ENCODE data around the gene LTBP2.
A peak's percentile ranks its signal among the peaks of the same experiment; 100 is the strongest.

LTBP2 gene

DNA sequence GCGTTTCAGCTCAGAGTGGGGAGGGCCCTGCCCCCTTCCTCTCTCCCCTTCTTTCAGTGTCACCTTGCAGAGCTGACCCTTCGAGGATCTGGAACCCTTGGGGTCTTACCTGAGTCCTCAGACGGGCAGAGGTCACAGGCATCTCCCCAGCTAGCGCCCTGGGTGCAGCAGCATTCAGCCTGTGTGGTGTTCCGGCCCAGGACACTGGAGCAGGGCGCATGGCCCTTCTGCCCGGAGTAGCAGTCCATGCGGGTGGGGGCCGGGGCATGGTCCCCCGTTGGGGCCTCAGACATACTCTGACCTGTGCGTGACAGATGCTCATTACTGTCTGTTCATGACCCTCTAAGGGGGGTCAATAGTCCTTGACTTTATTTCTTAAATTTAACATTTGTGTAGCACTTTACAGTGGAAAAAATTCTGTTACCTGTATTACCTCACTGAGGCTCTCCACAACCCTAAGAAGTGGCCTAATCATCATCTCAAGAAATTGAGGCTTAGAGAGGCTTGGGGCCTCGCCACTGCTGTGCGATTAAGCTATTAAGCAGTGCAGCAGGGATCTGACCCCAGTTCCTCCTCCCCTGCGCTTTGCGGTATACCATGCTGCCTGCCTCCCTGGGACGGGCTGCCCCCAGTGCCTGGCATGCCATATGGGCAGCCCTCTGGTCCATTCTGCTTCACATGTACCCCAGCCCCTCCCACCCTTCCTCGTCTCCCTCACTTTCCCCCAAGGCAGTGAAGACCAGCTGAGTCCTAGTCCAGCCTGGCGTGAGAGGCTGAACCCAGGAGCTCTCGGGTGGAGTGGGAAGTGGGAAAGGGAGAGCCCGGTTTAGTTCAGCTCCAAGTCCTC, 106.9 kb downstream of the LTBP2 start:
- no peak for DNase-seq (ENCODE audit: extremely low spot score)
- ChIA-PET CTCF (interaction anchor here (3.2 kb wide), 1 partner anchor 11 kb away, joined by 18 read pairs; the partner anchor contains the start of genes ISCA2 and NPC2), POLR2A (no interaction called here)
- TF ChIP-seq, protein P1, sequence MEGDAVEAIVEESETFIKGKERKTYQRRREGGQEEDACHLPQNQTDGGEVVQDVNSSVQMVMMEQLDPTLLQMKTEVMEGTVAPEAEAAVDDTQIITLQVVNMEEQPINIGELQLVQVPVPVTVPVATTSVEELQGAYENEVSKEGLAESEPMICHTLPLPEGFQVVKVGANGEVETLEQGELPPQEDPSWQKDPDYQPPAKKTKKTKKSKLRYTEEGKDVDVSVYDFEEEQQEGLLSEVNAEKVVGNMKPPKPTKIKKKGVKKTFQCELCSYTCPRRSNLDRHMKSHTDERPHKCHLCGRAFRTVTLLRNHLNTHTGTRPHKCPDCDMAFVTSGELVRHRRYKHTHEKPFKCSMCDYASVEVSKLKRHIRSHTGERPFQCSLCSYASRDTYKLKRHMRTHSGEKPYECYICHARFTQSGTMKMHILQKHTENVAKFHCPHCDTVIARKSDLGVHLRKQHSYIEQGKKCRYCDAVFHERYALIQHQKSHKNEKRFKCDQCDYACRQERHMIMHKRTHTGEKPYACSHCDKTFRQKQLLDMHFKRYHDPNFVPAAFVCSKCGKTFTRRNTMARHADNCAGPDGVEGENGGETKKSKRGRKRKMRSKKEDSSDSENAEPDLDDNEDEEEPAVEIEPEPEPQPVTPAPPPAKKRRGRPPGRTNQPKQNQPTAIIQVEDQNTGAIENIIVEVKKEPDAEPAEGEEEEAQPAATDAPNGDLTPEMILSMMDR (IDR thresholded peaks at IDR 0.05; ENCODE audit: control extremely low read depth, extremely low read depth, low read depth, missing control alignments) = no peak

GRCh38 chr14:74504412-74504811, 107.6 kb downstream of the LTBP2 start:
- POLR2A ChIA-PET = no interaction called here
- CTCF ChIA-PET = interaction anchor here (3.2 kb wide), 1 partner anchor 10 kb away, joined by 18 read pairs; the partner anchor contains the start of genes ISCA2 and NPC2
- TF ChIP-seq, protein P1 (IDR thresholded peaks at IDR 0.05; ENCODE audit: control extremely low read depth, extremely low read depth, low read depth, missing control alignments) = no peak
- DNase-seq (ENCODE audit: extremely low spot score) = no peak

DNA sequence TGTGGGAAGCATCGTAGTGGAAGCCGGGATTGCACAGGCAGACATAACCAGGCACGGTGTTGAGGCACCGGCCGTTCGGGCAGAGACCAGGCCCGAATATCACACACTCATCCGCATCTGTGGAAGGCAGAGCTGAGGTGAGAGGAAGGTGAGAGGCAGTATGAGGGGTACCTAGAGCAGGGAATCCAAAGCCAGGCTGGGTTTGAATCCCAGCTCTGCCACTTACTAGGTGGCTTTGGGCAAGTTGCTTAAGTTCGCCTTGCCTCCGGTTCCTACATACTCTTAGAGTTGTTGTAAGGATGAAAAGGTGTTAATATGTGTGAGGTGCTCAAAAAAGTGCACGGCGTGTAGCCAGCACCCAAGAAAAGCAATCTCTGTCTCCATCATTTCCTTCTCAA, 108.1 kb downstream of the LTBP2 start:
- CTCF ChIA-PET = interaction anchor here (1.7 to 3.2 kb wide), 2 partner anchors 9 to 15 kb away, joined by 4 to 18 read pairs; partner anchors contain the start of genes ISCA2 and NPC2

GRCh38 chr14:74503291-74503937, 108.6 kb downstream of the LTBP2 start:
- ChIA-PET CTCF (interaction anchor here (0.6 to 3.2 kb wide), 3 partner anchors 9 to 16 kb away, joined by 3 to 18 read pairs (median 4); partner anchors contain the start of genes ISCA2 and NPC2), POLR2A (no interaction called here)

More for the DNA sequence above, 108.1 kb downstream of the LTBP2 start:
- TF ChIP-seq, protein P1 (IDR thresholded peaks at IDR 0.05; ENCODE audit: control extremely low read depth, extremely low read depth, low read depth, missing control alignments) = no peak
- DNase-seq (ENCODE audit: extremely low spot score) = no peak
- POLR2A ChIA-PET = no interaction called here

GRCh38 chr14:74502236-74503019, 109.6 kb downstream of the LTBP2 start:
- ChIA-PET POLR2A (no interaction called here), CTCF (interaction anchor here (0.6 to 3.2 kb wide), 7 partner anchors 8 to 253 kb away, joined by 3 to 18 read pairs (median 3); partner anchors contain the start of genes ISCA2 and NPC2)
- peak; percentile 59 for DNase-seq (ENCODE audit: extremely low spot score)
- TF ChIP-seq, protein P1 (IDR thresholded peaks at IDR 0.05; ENCODE audit: control extremely low read depth, extremely low read depth, low read depth, missing control alignments) = peak; percentile 45

More at GRCh38 chr14:74503291-74503937, 108.6 kb downstream of the LTBP2 start:
- TF ChIP-seq, protein P1 (IDR thresholded peaks at IDR 0.05; ENCODE audit: control extremely low read depth, extremely low read depth, low read depth, missing control alignments) = no peak
- no peak for DNase-seq (ENCODE audit: extremely low spot score)

DNA sequence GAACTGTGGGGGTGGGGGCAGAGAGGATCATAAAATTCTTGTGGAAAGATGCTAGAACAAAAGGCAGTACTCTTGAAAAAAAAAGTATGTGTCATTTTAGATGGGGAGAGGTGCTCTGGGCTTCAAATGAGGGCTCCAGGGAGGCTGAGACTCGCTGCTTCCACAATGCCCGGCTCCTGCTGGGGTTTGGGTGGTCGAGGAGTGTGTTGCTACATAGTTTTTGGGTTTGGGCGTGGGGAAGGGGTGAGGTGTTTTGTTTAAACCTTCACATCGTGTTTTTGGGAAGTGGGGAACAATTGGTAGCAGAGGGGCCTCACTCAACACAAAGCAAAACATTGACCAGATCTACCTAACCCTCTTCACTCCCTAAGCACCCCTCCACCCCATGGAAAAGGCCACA, 110.3 kb downstream of the LTBP2 start:
- TF ChIP-seq, protein P1 (IDR thresholded peaks at IDR 0.05; ENCODE audit: control extremely low read depth, extremely low read depth, low read depth, missing control alignments) = no peak
- no peak for DNase-seq (ENCODE audit: extremely low spot score)
- ChIA-PET CTCF (interaction anchor here (0.8 to 1.7 kb wide), 4 partner anchors 26 to 87 kb away, joined by 3 to 4 read pairs (median 3); no protein-coding TSS in a partner anchor), POLR2A (no interaction called here)
